ENCODE data around the gene ZMPSTE24.

DNA sequence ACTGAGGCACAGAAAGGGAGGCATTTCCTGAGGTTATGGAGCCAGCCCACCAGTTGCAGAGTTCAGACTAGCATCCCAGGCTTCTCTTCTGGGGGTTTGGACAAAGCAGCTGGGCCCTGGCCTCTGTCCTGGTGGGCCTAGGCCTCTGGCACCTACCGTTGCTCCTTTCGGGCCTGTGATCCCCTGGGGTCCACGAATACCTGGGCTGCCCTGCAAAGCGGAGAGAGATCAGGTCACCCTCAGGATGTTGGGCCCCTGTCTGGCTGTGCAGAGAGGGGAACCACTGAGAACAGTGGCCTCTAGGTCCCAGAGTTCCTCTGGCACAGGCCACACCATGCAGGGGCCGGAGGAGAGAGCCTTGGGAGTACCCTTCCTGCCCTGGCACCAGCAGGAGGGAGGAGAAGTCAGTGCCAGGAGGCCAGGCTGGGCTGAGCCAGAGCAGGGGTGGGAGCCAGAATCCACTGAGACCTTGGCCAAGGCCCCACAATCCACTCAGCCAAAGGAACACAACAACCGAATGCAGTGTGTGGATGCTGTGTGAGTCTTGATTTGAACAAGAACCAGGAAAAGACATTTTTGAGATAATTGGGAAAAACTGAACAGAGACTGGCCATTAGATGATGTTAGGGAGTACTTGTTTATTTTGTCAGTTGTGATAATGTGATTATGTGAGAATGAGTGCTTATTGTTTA lies 50.1 kb downstream of the ZMPSTE24 start:
- TF ChIP-seq POLR2A (IDR thresholded peaks at IDR 0.05; ENCODE audit: low read depth, low read length): no peak
- TF ChIP-seq TAF1 (IDR thresholded peaks at IDR 0.05; ENCODE audit: low read depth, low read length): no peak
